ENCODE measurements around the gene IVL.
A peak's percentile ranks its signal among the peaks of the same experiment; 100 is the strongest.

Gene IVL

DNA sequence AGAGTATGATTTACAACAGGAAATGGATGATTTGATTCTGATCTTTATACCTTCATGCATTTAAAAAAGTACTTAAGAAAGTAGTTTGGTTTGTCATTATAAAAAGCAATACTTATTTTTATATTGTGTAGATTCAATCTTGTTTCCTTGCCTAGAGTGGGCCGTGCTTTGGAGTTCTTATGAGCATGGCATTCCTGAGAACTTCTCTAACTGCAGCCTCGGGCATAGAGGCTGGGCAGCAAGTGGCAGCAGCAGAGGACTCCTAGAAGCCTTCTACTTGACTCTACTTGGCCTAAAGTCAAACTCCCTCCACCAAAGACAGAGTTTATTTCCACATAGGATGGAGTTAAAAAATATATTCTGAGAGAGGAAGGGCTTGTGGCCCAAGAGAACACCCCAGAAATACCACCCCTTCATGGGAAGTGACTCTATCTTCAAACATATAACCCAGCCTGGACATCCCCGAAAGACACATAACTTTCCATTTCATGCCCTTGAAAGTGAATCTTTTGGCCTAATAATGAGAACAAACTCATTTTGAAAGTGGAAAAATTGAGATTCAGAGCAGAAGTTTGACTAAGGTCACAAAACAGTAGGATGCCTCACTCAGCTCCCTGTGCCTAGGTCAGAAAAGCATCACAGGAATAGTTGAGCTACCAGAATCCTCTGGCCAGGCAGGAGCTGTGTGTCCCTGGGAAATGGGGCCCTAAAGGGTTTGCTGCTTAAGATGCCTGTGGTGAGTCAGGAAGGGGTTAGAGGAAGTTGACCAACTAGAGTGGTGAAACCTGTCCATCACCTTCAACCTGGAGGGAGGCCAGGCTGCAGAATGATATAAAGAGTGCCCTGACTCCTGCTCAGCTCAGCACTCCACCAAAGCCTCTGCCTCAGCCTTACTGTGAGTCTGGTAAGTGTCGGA, at the start of gene IVL:
Gene IVL (plus strand): TSS at position 861 of the 916 bp plus-strand sequence. CDS start 1,252 bp downstream, outside the sequence.
- DNase-seq (ENCODE audit: low read depth in 2 of 3, low spot score in 1 of 3) = no peak

- no peak for DNase-seq (ENCODE audit: low read depth in 2 of 3, low spot score in 1 of 3)
Observed at GRCh38 chr1:152859696-152860095, 48.6 kb upstream of the IVL start, which contains the start of gene LCE7A. Gene LCE7A (plus strand): TSS chr1:152859996. CDS start chr1:152860698, 702 bp downstream.

DNA sequence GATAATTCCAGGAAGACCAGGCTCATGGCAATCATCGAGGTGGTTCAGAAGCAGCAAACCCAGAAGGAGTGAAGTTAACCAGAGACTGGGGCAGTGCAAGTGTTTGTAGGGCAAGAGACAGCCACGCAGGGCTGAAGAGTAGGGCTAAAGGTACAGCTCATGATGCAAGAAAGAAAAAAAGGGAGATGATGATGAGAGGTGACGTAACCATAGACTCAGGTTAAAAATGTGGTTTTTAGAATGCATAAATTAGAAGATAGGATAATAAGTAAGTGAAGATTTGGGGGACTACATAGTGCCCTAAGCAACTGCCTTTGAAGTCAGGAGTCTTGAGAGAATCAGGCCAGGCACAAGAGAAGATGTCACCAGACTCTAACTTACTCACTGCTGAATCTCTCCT, 48.2 kb upstream of the IVL start:
- no peak for DNase-seq (ENCODE audit: low read depth in 2 of 3, low spot score in 1 of 3)

- DNase-seq (ENCODE audit: low read depth in 2 of 3, low spot score in 1 of 3) = no peak
Observed at GRCh38 chr1:152861374-152861773, 47.0 kb upstream of the IVL start.

- DNase-seq (ENCODE audit: low read depth in 2 of 3, low spot score in 1 of 3) = no peak
Observed at GRCh38 chr1:152864443-152864842, 43.9 kb upstream of the IVL start.

DNA sequence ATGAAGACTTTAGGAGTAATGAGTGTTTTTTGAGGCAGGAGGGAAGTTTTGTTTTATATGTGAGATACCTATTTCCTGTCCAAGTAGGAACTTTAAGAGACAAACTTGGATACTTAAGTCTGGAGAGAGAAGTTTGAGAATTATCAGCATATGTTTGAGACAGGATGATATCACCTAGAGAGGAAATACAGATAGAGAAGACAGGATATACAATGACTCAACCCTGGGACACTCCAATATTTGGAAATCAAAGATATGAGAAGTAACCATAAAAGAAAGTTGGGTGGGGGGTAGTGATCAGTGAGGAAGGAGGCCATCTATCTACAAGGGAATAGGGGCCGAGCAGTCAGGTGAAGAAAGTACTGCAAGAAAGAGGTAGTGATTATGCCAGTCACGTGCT, 42.0 kb upstream of the IVL start:
- no peak for DNase-seq (ENCODE audit: low read depth in 2 of 3, low spot score in 1 of 3)

- peak; percentile 33 to 59 (median 43) for DNase-seq (ENCODE audit: low read depth in 2 of 3, low spot score in 1 of 3)
Observed at GRCh38 chr1:152869808-152870419, 38.4 kb upstream of the IVL start.

GRCh38 chr1:152870831-152871730, 37.3 kb upstream of the IVL start:
- peak in 1 of 3 donors; percentile 14 for DNase-seq (ENCODE audit: low read depth in 2 of 3, low spot score in 1 of 3)

DNA sequence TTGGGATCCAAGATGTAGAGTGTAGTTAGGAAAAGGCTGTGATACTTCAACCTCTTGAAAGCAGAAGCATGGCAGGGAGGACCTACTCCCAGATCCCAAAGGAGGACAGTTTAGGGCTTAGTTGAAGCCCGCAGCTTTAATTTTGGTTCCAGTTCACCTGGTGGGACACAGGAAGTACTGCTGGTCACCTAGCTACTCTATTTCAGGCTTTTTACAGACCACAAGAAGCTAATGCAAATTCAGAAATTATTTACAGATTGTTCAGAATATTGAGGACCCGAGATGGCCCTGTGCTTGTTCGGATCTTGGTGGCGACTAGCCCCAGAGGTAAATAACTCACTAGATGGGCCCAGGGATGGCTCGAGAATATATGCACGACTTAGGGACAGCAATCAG, 36.6 kb upstream of the IVL start:
- DNase-seq (ENCODE audit: low read depth in 2 of 3, low spot score in 1 of 3) = no peak

DNA sequence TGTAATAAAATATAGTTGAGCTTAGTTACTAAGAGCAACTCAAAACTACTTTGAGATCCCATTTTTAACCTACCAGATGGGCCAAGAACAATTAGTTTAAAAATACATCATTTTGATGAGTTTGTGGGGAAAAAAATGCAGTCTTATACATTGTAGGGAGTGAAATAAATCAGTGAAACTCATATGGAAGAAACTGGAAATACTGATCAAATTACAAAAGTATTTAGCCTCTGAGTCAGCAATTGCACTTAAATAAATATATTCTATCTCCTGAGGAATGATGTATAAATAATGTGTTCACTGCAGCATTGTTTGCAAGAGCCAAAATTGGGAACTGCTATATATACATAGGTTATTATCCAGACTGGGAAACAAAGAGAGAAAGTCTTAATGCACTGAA, 34.9 kb upstream of the IVL start:
- DNase-seq (ENCODE audit: low read depth in 2 of 3, low spot score in 1 of 3) = no peak

DNA sequence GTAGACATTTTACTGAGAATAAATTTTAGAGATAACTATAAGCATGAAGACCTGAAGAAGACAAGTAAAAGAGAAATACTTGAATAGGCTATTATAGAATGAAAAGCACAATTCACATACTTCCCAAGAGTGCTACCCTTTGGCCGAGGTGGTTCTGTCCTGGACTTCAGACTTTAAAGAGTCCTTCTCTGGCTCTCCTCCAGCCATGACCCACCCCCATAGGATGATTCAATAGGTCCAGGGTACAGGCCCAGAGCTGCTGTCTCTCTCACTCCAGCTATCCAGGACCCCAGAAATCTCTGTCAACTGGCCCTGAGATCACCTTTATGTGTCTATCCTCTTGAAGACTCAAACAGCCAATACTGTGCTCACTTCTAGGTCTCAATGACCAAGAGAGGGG, 31.5 kb upstream of the IVL start:
- DNase-seq (ENCODE audit: low read depth in 2 of 3, low spot score in 1 of 3) = no peak

DNA sequence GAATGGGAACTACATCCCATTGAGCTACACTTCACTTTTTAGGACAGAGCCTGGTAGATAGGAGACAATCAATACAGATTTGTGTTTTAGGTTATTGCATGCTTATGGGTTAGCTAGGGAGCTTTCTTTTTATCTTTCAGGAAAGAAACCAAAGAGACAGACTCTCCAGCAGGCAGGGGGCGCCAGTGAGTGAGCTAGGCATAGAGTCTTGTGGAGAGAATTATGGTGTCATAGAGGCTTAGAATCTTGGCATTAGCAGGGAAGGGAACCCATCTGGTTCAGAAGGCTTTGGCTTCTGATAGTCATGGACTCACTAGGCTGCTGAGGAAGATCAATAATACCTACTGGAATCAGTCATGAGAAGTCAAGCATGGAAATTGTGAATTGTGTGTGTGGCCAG, 30.3 kb upstream of the IVL start, which contains the start of gene SMCP:
Gene SMCP (plus strand): TSS at position 281 of the 400 bp plus-strand sequence. CDS start 6,101 bp downstream, outside the sequence.
- peak in 2 of 3 donors; percentile 8 to 21 for DNase-seq (ENCODE audit: low read depth in 2 of 3, low spot score in 1 of 3)

DNA sequence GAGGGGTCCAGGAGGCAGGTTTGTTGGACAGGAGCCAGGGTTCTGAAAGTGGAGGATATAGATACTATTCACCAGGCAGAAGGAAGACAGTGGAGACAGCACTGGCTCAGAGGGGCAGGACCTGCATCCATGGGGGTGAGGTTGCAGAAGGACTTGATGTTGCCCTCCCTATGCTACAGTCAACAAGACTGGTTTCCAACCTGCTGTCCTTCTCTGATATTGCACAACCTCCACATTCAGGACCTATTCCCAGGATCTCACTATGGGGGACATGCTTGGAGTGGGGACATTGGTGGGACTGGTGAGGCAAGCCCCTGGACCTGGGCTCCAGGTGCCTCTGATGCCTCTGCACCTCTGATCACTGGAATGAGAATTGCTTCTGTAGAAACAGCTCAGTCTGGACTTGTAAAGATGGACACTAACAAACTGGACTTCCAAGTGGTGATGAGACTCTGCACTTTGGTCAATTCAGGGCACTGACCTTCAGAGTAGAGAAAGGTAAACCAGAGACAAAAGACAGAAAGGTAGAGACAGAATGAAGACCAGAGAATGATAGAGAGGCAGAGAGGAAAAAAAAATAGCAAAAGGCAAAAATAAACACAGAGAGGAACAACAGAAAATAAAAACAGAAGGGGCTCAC, 28.7 kb upstream of the IVL start:
- no peak for DNase-seq (ENCODE audit: low read depth in 2 of 3, low spot score in 1 of 3)

DNA sequence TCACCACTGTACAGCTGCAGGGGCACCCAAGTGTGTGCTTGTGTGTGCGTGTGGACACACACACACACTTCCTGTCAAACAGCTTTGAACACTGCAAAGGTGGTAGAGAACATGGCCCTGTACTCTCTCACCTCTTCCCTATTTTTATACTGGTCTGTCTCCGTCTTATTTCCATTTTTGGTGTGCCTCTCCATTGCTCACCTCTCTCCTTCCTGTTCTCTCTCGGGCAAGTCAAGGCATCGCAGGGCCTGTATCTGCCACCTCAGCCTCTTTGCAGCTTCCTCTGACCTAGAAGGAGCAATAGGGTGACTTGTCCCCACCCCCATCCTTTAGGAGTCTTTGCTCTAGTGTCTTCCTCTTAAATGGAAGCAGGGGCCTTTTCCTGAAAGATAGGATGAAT, 28.0 kb upstream of the IVL start:
- DNase-seq (ENCODE audit: low read depth in 2 of 3, low spot score in 1 of 3) = no peak

DNA sequence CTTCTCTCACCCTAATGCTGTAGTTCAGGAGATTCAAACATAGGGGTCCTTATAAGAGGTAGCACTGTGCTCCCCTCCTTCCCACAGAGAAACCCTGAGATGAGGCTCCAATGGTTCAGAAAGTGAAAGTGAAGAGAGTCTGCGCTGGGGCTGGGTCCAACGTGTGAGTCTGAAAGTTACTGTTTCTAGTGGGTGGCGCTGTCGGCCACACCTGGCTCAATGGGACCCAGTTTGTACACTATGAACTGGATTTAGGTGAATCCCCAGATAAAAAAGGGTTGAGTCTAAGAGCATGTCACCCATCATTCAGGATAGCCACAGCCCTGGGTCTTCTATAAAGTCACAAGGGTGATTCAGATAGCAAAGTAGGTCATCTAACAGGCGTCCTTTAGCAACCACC, 27.4 kb upstream of the IVL start:
- no peak for DNase-seq (ENCODE audit: low read depth in 2 of 3, low spot score in 1 of 3)

GRCh38 chr1:152884085-152884484, 24.3 kb upstream of the IVL start:
- DNase-seq (ENCODE audit: low read depth in 2 of 3, low spot score in 1 of 3) = no peak

DNA sequence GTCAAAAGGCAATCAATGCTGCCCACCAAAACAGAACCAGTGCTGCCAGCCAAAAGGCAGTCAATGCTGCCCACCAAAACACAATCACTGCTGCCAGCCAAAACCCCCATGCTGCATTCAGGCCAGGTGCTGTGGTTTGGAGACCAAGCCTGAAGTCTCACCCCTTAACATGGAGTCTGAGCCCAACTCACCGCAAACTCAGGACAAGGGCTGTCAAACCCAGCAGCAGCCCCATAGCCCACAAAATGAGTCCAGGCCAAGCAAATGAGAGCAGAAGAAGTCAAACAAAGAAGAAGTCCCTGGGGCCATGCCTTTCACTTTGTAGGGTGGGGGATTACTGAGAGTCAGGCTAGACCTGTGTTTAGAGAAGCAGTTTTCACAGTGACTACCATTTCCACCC, 23.8 kb upstream of the IVL start:
- no peak for DNase-seq (ENCODE audit: low read depth in 2 of 3, low spot score in 1 of 3)

DNA sequence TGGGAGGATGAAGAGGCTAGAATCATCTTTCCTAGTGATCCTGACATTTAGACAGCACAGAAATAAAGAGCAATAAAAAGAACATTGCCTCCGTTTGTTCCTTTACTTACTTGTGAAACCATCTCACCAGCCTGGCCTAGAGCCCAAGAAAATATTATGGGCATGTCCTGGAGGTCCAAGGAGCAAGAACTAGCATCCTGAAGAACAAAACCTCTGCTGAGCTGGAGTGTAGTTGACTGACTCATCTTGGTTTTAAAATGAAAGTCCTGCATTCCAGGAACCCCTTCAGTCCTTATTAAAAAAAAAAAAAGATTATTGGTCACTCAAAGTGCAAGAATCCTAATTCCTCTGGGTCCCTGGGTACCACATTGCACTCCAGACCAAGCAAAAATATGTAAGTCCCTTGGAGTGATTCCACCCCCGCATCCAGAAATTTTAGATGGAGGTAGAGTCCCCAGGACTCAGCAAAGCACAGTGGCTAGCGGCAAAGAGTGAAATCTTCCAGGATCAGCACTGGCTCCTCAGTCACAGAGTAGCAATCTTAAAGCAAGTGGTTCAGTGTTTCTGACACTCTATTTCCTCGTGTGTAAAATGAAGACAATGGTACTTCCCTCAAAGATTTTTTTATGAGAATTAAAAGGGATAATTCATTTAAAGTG, 23.3 kb upstream of the IVL start:
- DNase-seq (ENCODE audit: low read depth in 2 of 3, low spot score in 1 of 3) = no peak

- DNase-seq (ENCODE audit: low read depth in 2 of 3, low spot score in 1 of 3) = no peak
Observed at GRCh38 chr1:152886085-152886484, 22.3 kb upstream of the IVL start.

DNA sequence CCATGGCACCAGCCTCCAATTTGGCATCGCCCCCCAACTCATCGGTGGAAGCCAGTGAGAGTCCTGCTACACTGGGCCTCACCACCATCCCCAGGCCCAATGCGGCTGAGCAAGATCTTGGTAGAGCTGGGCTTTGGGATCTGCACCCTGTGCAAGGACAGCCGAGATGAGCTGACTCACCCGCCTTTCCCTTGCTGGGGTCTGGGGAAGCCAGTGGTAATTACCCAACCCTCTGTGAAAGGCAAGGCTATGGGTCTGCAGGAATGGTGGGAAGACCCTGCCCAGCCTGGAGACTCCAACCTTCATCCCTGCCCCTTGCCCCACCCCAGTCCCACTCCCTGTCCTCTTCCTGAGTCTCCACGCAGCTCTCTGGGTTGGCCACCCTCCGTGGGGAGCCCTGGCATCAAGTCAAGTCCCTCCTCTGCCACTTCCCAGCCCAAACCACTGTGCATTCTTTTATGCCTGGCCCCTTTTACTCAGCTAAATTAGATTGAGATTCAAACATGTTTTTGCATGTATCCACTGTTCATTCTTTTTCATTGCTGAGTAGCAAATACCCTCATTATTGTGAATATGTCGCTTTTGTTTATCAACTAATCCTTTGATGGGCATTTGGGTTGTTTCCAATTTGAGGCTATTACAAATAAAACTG, 21.5 kb upstream of the IVL start:
- DNase-seq (ENCODE audit: low read depth in 2 of 3, low spot score in 1 of 3) = no peak
